Liver (tissue), 9 donors: ENCODE data around the gene COMMD4. TPM values are rescaled to one million over a fixed set of nuclear protein-coding genes. Genes with fewer than 3 reads are reported as not detected.

Experiments
- DNase-seq: peaks from one replicate; pipeline ENCODE4 v3.0.0-alpha.2; 2017; ENCODE audit warnings: low spot score
- H3K27ac ChIP-seq, 2 donors: one replicate each; pipeline ENCODE4 v1.7.0; 2013; ENCODE audit warnings: inconsistent platforms in 2 of 2, low read length in 2 of 2, control low read depth in 1 of 2, low read depth in 1 of 2, mild to moderate bottlenecking in 1 of 2
- H3K27me3 ChIP-seq, 4 donors: one replicate each; pipeline versions ENCODE4 v1.6.1 to v1.7.0; 2013; ENCODE audit warnings: low read length in 3 of 4, inconsistent platforms in 1 of 4, mild to moderate bottlenecking in 1 of 4, moderate library complexity in 1 of 4; ENCODE audit not compliant: control insufficient read depth in 4 of 4, insufficient read depth in 4 of 4
- H3K36me3 ChIP-seq, 4 donors: one replicate each; pipeline versions ENCODE4 v1.6.1 to v1.7.0; 2013; ENCODE audit warnings: low read length in 3 of 4, mild to moderate bottlenecking in 3 of 4, low read depth in 1 of 4, moderate library complexity in 1 of 4; ENCODE audit not compliant: control insufficient read depth in 4 of 4, insufficient read depth in 3 of 4
- H3K4me1 ChIP-seq, 4 donors: one replicate each; pipeline versions ENCODE4 v1.6.1 to v1.7.0; 2013; ENCODE audit warnings: low read length in 3 of 4, mild to moderate bottlenecking in 3 of 4, moderate library complexity in 1 of 4; ENCODE audit not compliant: control insufficient read depth in 4 of 4, insufficient read depth in 4 of 4
- H3K4me3 ChIP-seq, 3 donors: one replicate each; pipeline versions ENCODE4 v1.6.1 to v1.7.0; 2013; ENCODE audit warnings: low read length in 3 of 3, control low read depth in 1 of 3, low read depth in 1 of 3, mild to moderate bottlenecking in 1 of 3
- H3K9ac ChIP-seq, 2 donors: one replicate each; pipeline ENCODE4 v1.7.0; 2013; ENCODE audit warnings: low read length in 2 of 2, mild to moderate bottlenecking in 2 of 2, moderate library complexity in 2 of 2, control low read depth in 1 of 2, low read depth in 1 of 2
- H3K9me3 ChIP-seq, 4 donors: one replicate each; pipeline versions ENCODE4 v1.6.1 to v1.7.0; 2013; ENCODE audit warnings: low read length in 3 of 4; ENCODE audit not compliant: control insufficient read depth in 4 of 4
- ATF3 ChIP-seq: IDR thresholded peaks from 2 replicates; pipeline ENCODE4 v1.6.1; 2016; ENCODE audit warnings: antibody characterized with exemption
- CTCF ChIP-seq: fragments of 150-350 bp; IDR thresholded peaks from 2 replicates; pipeline ENCODE4 v1.5.1; 2017; ENCODE audit warnings: improper control_type of control experiment, low read depth, low read length; ENCODE audit not compliant: missing input control
- EGR1 ChIP-seq, 2 donors: IDR thresholded peaks; 2 replicates each; pipeline ENCODE4 v1.6.1; 2016 to 2018; ENCODE audit warnings: antibody characterized with exemption in 2 of 2, low read depth in 2 of 2
- FOXA1 ChIP-seq: IDR thresholded peaks from 2 replicates; pipeline ENCODE4 v1.6.1; 2016; ENCODE audit warnings: antibody characterized with exemption
- FOXA2 ChIP-seq: IDR thresholded peaks from 2 replicates; pipeline ENCODE4 v1.6.1; 2016; ENCODE audit warnings: antibody characterized with exemption
- GABPA ChIP-seq, 2 donors: IDR thresholded peaks in 1 of 2; conservative IDR thresholded peaks in 1 of 2; 2 replicates each; pipeline ENCODE4 v1.6.1; 2016; ENCODE audit warnings: antibody characterized with exemption in 2 of 2, mild to moderate bottlenecking in 1 of 2, moderate library complexity in 1 of 2
- HNF4A ChIP-seq, 2 donors: conservative IDR thresholded peaks; 2 replicates each; pipeline ENCODE4 v1.6.1; 2016; ENCODE audit warnings: antibody characterized with exemption in 2 of 2, mild to moderate bottlenecking in 2 of 2
- HNF4G ChIP-seq: IDR thresholded peaks from 2 replicates; pipeline ENCODE4 v1.6.1; 2016; ENCODE audit warnings: antibody characterized with exemption
- JUND ChIP-seq, 2 donors: IDR thresholded peaks; 2 replicates each; pipeline ENCODE4 v1.6.1; 2016; ENCODE audit warnings: antibody characterized with exemption in 2 of 2
- MAX ChIP-seq: IDR thresholded peaks from 2 replicates; pipeline ENCODE4 v1.6.1; 2016; ENCODE audit warnings: antibody characterized with exemption
- NR2F2 ChIP-seq: IDR thresholded peaks from 2 replicates; pipeline ENCODE4 v1.6.1; 2016; ENCODE audit warnings: antibody characterized with exemption
- RAD21 ChIP-seq, 2 donors: IDR thresholded peaks; 2 replicates each; pipeline ENCODE4 v1.6.1; 2016; ENCODE audit warnings: antibody characterized with exemption in 2 of 2, mild to moderate bottlenecking in 2 of 2
- REST ChIP-seq: IDR thresholded peaks from 2 replicates; pipeline ENCODE4 v1.6.1; 2016; ENCODE audit warnings: antibody characterized with exemption, mild to moderate bottlenecking
- RXRA ChIP-seq, 2 donors: IDR thresholded peaks; 2 replicates each; pipeline ENCODE4 v1.6.1; 2017 to 2018; ENCODE audit warnings: antibody characterized with exemption in 2 of 2, mild to moderate bottlenecking in 1 of 2
- SP1 ChIP-seq: IDR thresholded peaks from 2 replicates; pipeline ENCODE4 v1.6.1; 2018; ENCODE audit warnings: antibody characterized with exemption, mild to moderate bottlenecking
- TAF1 ChIP-seq: conservative IDR thresholded peaks from 2 replicates; pipeline ENCODE4 v1.6.1; 2016; ENCODE audit warnings: antibody characterized with exemption, mild to moderate bottlenecking
- YY1 ChIP-seq: IDR thresholded peaks from 2 replicates; pipeline ENCODE4 v1.6.1; 2016; ENCODE audit warnings: antibody characterized with exemption, mild to moderate bottlenecking
- ZBTB33 ChIP-seq: IDR thresholded peaks from 2 replicates; pipeline ENCODE4 v1.6.1; 2016; ENCODE audit warnings: antibody characterized with exemption
- WGBS: extraction: QIAGEN DNeasy Blood & Tissue Kit; methylation state at CpG from one replicate; pipeline ENCODE4 v1.1.7; 2013; 5-methylcytosine and 5-hydroxymethylcytosine counted together
- polyA plus RNA-seq, 2 donors: library from polyadenylated mRNA; stranded (reverse) in 1 of 2; unstranded in 1 of 2; fragments of 200-250 nt in 1 of 2; fragments of >200 nt in 1 of 2; fragmentation: Nextera tagmentation in 1 of 2; extraction: Ambion mirVana in 1 of 2; gene quantifications; one replicate each; pipeline versions ENCODE4 v1.2.1 to v1.2.3, GENCODE V29; 2013 to 2015
- total RNA-seq, 2 donors: library from RNA; depleted of rRNA; stranded (reverse); fragments of >200 nt; gene quantifications; one replicate each; pipeline ENCODE4 v1.2.3, GENCODE V29; 2014
- donor health status: healthy.
- donor health status: healthy.
- donor health status: healthy.
- donor health status: healthy.
- donor health status: healthy.

The COMMD4 gene
- total and polyA plus RNA-seq, 4 donors, result 21.2 to 56.0 (median 37.3) TPM

GRCh38 chr15:75348034-75348561, 12.2 kb downstream of the COMMD4 start:
- Histone ChIP-seq H3K4me3 (peak overlapping the region; percentile 85 to 95 (median 90)), H3K36me3 (peaks cover 0 to 4% (median 0%) of the 10 kb centered on the region in 4 donors), H3K27me3 (no peaks in the 10 kb centered on the region), H3K9ac (peak overlapping the region; percentile 26 to 62), H3K4me1 (peaks cover 3 to 20% (median 10%) of the 10 kb centered on the region in 4 donors), H3K9me3 (no peaks in the 10 kb centered on the region), H3K27ac (peak overlapping the region; percentile 62 to 74)
- no peak for DNase-seq
- WGBS, result under 1% methylated on average over 45 of the region's 45 CpGs
- TF ChIP-seq CTCF (no peak), MAX (no peak), JUND (IDR thresholded peaks at IDR 0.05) (no peak), YY1 (no peak), REST (no peak), TAF1 (no peak), ZBTB33 (no peak), SP1 (no peak), ATF3 (no peak), FOXA2 (no peak), HNF4G (no peak), NR2F2 (no peak), EGR1 (IDR thresholded peaks at IDR 0.05; ENCODE audit: low read depth in 2 of 2) (no peak), GABPA (IDR thresholded peaks at IDR 0.05 in 1 of 2, conservative IDR thresholded peaks at IDR 0.05 in 1 of 2) (no peak), FOXA1 (no peak), RXRA (IDR thresholded peaks at IDR 0.05) (no peak), RAD21 (IDR thresholded peaks at IDR 0.05) (no peak), HNF4A (conservative IDR thresholded peaks at IDR 0.05) (no peak)
